Neural cell (in vitro differentiated cells): ENCODE measurements around the gene TNFSF11.

Experiments used
- EP300 ChIP-seq: fragments of 450-650 bp; conservative IDR thresholded peaks from 2 replicates; pipeline ENCODE4 v1.6.1; 2014; ENCODE audit warnings: antibody characterized with exemption, mild to moderate bottlenecking, moderate library complexity; ENCODE audit not compliant: poor library complexity, severe bottlenecking
- EZH2 ChIP-seq: fragments of 200-600, 300-800 bp; shearing (Covaris generic), sonication (generic); IDR thresholded peaks from 2 replicates; pipeline ENCODE4 v1.6.1; 2014; ENCODE audit warnings: antibody characterized with exemption, low read length, borderline replicate concordance, mild to moderate bottlenecking; ENCODE audit not compliant: insufficient read depth, poor library complexity, severe bottlenecking
- MXI1 ChIP-seq: fragments of 450-650 bp; conservative IDR thresholded peaks from 2 replicates; pipeline ENCODE4 v1.6.1; 2014; ENCODE audit warnings: antibody characterized with exemption, mild to moderate bottlenecking; ENCODE audit not compliant: poor library complexity, severe bottlenecking
- POLR2AphosphoS5 ChIP-seq: IDR thresholded peaks from 2 replicates; pipeline ENCODE4 v1.6.1; 2012
- RAD21 ChIP-seq: fragments of 450-650 bp; conservative IDR thresholded peaks from 2 replicates; pipeline ENCODE4 v1.6.1; 2014; ENCODE audit warnings: antibody characterized with exemption, mild to moderate bottlenecking, moderate library complexity
- SMC3 ChIP-seq: fragments of 450-650 bp; conservative IDR thresholded peaks from 2 replicates; pipeline ENCODE4 v1.6.1; 2014; ENCODE audit warnings: antibody characterized with exemption, mild to moderate bottlenecking, moderate library complexity; ENCODE audit not compliant: poor library complexity
- TAF1 ChIP-seq: IDR thresholded peaks from 2 replicates; pipeline ENCODE4 v1.6.1; 2012; ENCODE audit warnings: low read depth
- TF ChIP-seq, protein P1 (sequence below): fragments of 450-650 bp; IDR thresholded peaks from 2 replicates; pipeline ENCODE4 v1.5.1; 2014; ENCODE audit warnings: antibody characterized with exemption, mild to moderate bottlenecking, moderate library complexity; ENCODE audit not compliant: poor library complexity, severe bottlenecking
- TF ChIP-seq, protein P2 (sequence below): IDR thresholded peaks from 2 replicates; pipeline ENCODE4 v1.6.1; 2012; ENCODE audit warnings: borderline replicate concordance

DNA sequence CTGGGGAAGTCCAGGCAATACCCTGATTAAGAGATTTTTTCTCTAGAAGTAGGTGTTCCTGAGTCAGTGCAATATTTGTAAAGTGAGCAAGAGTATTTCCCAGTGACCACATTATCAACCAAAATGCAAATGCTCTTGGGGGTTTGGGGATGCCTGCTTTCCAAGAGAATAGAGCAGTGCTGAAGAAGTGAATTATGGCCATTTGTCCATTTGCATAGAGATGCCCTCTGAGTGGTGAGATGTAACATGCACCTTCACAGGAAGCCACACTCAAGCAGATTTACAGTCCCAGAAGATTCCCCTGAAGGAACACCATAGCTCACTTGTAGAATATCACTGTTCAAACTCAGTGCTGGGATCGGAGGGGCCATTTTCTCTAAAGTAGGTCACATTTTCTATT lies 71.8 kb downstream of the TNFSF11 start:
- TF ChIP-seq, protein P1, sequence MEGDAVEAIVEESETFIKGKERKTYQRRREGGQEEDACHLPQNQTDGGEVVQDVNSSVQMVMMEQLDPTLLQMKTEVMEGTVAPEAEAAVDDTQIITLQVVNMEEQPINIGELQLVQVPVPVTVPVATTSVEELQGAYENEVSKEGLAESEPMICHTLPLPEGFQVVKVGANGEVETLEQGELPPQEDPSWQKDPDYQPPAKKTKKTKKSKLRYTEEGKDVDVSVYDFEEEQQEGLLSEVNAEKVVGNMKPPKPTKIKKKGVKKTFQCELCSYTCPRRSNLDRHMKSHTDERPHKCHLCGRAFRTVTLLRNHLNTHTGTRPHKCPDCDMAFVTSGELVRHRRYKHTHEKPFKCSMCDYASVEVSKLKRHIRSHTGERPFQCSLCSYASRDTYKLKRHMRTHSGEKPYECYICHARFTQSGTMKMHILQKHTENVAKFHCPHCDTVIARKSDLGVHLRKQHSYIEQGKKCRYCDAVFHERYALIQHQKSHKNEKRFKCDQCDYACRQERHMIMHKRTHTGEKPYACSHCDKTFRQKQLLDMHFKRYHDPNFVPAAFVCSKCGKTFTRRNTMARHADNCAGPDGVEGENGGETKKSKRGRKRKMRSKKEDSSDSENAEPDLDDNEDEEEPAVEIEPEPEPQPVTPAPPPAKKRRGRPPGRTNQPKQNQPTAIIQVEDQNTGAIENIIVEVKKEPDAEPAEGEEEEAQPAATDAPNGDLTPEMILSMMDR: no peak
- TF ChIP-seq EZH2: no peak
- no peak for TF ChIP-seq POLR2AphosphoS5
- TF ChIP-seq TAF1: no peak
- TF ChIP-seq RAD21: no peak
- TF ChIP-seq, protein P2, sequence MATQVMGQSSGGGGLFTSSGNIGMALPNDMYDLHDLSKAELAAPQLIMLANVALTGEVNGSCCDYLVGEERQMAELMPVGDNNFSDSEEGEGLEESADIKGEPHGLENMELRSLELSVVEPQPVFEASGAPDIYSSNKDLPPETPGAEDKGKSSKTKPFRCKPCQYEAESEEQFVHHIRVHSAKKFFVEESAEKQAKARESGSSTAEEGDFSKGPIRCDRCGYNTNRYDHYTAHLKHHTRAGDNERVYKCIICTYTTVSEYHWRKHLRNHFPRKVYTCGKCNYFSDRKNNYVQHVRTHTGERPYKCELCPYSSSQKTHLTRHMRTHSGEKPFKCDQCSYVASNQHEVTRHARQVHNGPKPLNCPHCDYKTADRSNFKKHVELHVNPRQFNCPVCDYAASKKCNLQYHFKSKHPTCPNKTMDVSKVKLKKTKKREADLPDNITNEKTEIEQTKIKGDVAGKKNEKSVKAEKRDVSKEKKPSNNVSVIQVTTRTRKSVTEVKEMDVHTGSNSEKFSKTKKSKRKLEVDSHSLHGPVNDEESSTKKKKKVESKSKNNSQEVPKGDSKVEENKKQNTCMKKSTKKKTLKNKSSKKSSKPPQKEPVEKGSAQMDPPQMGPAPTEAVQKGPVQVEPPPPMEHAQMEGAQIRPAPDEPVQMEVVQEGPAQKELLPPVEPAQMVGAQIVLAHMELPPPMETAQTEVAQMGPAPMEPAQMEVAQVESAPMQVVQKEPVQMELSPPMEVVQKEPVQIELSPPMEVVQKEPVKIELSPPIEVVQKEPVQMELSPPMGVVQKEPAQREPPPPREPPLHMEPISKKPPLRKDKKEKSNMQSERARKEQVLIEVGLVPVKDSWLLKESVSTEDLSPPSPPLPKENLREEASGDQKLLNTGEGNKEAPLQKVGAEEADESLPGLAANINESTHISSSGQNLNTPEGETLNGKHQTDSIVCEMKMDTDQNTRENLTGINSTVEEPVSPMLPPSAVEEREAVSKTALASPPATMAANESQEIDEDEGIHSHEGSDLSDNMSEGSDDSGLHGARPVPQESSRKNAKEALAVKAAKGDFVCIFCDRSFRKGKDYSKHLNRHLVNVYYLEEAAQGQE: no peak
- no peak for TF ChIP-seq EP300
- no peak for TF ChIP-seq SMC3
- no peak for TF ChIP-seq MXI1
